Activated T-cell treated with anti-CD3 and anti-CD28 coated beads, Interleukin-2, amount 50 U/mL, for 1 hour (primary cell): ENCODE data around the gene GATB.

Source experiments
- DNase-seq: peaks from one replicate; pipeline ENCODE4 v3.0.0-alpha.2; 2020

Gene GATB

GRCh38 chr4:151728679-151729078 lies 32.1 kb downstream of the GATB start:
- DNase-seq, result no peak

GRCh38 chr4:151728006-151728405 lies 32.8 kb downstream of the GATB start:
- DNase-seq, result no peak

- no peak for DNase-seq
Observed at GRCh38 chr4:151727365-151727764, 33.4 kb downstream of the GATB start.

GRCh38 chr4:151725087-151725486 lies 35.7 kb downstream of the GATB start:
- no peak for DNase-seq

- DNase-seq, result no peak
Observed at GRCh38 chr4:151721916-151722315, 38.9 kb downstream of the GATB start.

- no peak for DNase-seq
Observed at GRCh38 chr4:151721466-151721865, 39.3 kb downstream of the GATB start.

GRCh38 chr4:151719956-151720334 lies 40.9 kb downstream of the GATB start:
- DNase-seq, result no peak

GRCh38 chr4:151718984-151719955 lies 41.5 kb downstream of the GATB start:
- no peak for DNase-seq

- no peak for DNase-seq
Observed at GRCh38 chr4:151717909-151718628, 42.7 kb downstream of the GATB start.

GRCh38 chr4:151717314-151717713 lies 43.5 kb downstream of the GATB start:
- DNase-seq, result no peak

GRCh38 chr4:151716324-151716723 lies 44.5 kb downstream of the GATB start:
- DNase-seq, result no peak

- DNase-seq, result no peak
Observed at GRCh38 chr4:151715881-151716280, 44.9 kb downstream of the GATB start.

GRCh38 chr4:151712777-151713176 lies 48.0 kb downstream of the GATB start:
- no peak for DNase-seq

GRCh38 chr4:151711646-151712045 lies 49.2 kb downstream of the GATB start:
- DNase-seq, result no peak

GRCh38 chr4:151709587-151709986 lies 51.2 kb downstream of the GATB start:
- no peak for DNase-seq

GRCh38 chr4:151709071-151709470 lies 51.7 kb downstream of the GATB start:
- DNase-seq, result no peak

- DNase-seq, result no peak
Observed at GRCh38 chr4:151708100-151708499, 52.7 kb downstream of the GATB start.

GRCh38 chr4:151703401-151703800 lies 57.4 kb downstream of the GATB start:
- DNase-seq, result no peak

GRCh38 chr4:151702256-151702655 lies 58.6 kb downstream of the GATB start:
- DNase-seq, result no peak

GRCh38 chr4:151700566-151701316 lies 60.1 kb downstream of the GATB start:
- DNase-seq, result no peak

- no peak for DNase-seq
Observed at GRCh38 chr4:151698213-151698612, 62.6 kb downstream of the GATB start.

- DNase-seq, result no peak
Observed at GRCh38 chr4:151694961-151695720, 65.7 kb downstream of the GATB start.
